ENCODE data around the gene TACSTD2. TPM values are rescaled to one million over a fixed set of nuclear protein-coding genes. Genes with fewer than 3 reads are reported as not detected.

The TACSTD2 gene
- total RNA-seq, 1 experiment from 2014 or later: 12.2 TPM

- Histone ChIP-seq H4K20me1 (ENCODE audit: insufficient read depth) (no peaks in the 10 kb centered on the region), H3K9me2 (ENCODE audit: insufficient read depth) (no peaks in the 10 kb centered on the region), H3K27me3 (ENCODE audit: insufficient read depth, low read length) (no peaks in the 10 kb centered on the region), H3K4me3 (replicated peaks in 1 of 2; ENCODE audit: low read depth in 1 of 2, low read length in 2 of 2) (no peak overlapping the region), H2AFZ (ENCODE audit: low read depth, low read length, poor library complexity, severe bottlenecking) (no peak overlapping the region), H3K4me1 (ENCODE audit: control insufficient read depth in 1 of 2, insufficient read depth in 2 of 2, low read length in 2 of 2) (peaks cover 11 to 25% of the 10 kb centered on the region in 2 experiments), H3K9me3 (ENCODE audit: control insufficient read depth in 1 of 2, insufficient read depth in 1 of 2, low read depth in 1 of 2, low read length in 2 of 2) (no peaks in the 10 kb centered on the region), H3K36me3 (ENCODE audit: control insufficient read depth in 1 of 2, insufficient read depth in 2 of 2, low read length in 2 of 2) (no peaks in the 10 kb centered on the region), H3K4me2 (ENCODE audit: low read length) (no peak overlapping the region), H3K79me2 (ENCODE audit: insufficient read depth, low read length) (no peaks in the 10 kb centered on the region), H3K9ac (ENCODE audit: low read length) (no peak overlapping the region), H3K27ac (ENCODE audit: low read depth, low read length) (no peak overlapping the region)
- no peak for ATAC-seq
- CTCF ChIA-PET: no interaction called here
- no TSS peak for BruUV-seq (replicated peaks)
- no peak for DNase-seq (ENCODE audit: low read depth, low spot score)
- POLR2A ChIA-PET: no interaction called here
- intact Hi-C loops (cut with micrococcal nuclease): no loop called here
- TF ChIP-seq EZH2 (IDR thresholded peaks at IDR 0.05) (no peak), EZH2phosphoT487 (IDR thresholded peaks at IDR 0.05; ENCODE audit: borderline replicate concordance) (no peak), SIN3A (IDR thresholded peaks at IDR 0.05; ENCODE audit: low read depth) (no peak), ELF1 (IDR thresholded peaks at IDR 0.05; ENCODE audit: borderline replicate concordance, low read depth) (no peak), CBX3 (IDR thresholded peaks at IDR 0.05; ENCODE audit: low read depth) (no peak), SRF (IDR thresholded peaks at IDR 0.05; ENCODE audit: low read depth) (no peak), TCF7L2 (IDR thresholded peaks at IDR 0.05; ENCODE audit: borderline replicate concordance, extremely low read depth, insufficient read depth, insufficient read length) (no peak), JUND (IDR thresholded peaks at IDR 0.05) (no peak), POLR2AphosphoS5 (IDR thresholded peaks at IDR 0.05; ENCODE audit: low read depth, low read length) (no peak), RAD21 (IDR thresholded peaks at IDR 0.05; ENCODE audit: low read depth) (no peak), EGR1 (IDR thresholded peaks at IDR 0.05; ENCODE audit: low read depth) (no peak), FOSL1 (IDR thresholded peaks at IDR 0.05; ENCODE audit: low read depth) (no peak), CEBPB (IDR thresholded peaks at IDR 0.05; ENCODE audit: low read depth) (no peak), REST (IDR thresholded peaks at IDR 0.05; ENCODE audit: low read depth) (no peak), ZFX (IDR thresholded peaks at IDR 0.05) (no peak)
- TF ChIP-seq, protein P1, sequence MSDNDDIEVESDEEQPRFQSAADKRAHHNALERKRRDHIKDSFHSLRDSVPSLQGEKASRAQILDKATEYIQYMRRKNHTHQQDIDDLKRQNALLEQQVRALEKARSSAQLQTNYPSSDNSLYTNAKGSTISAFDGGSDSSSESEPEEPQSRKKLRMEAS (IDR thresholded peaks at IDR 0.05): no peak
- TF ChIP-seq, protein P2, sequence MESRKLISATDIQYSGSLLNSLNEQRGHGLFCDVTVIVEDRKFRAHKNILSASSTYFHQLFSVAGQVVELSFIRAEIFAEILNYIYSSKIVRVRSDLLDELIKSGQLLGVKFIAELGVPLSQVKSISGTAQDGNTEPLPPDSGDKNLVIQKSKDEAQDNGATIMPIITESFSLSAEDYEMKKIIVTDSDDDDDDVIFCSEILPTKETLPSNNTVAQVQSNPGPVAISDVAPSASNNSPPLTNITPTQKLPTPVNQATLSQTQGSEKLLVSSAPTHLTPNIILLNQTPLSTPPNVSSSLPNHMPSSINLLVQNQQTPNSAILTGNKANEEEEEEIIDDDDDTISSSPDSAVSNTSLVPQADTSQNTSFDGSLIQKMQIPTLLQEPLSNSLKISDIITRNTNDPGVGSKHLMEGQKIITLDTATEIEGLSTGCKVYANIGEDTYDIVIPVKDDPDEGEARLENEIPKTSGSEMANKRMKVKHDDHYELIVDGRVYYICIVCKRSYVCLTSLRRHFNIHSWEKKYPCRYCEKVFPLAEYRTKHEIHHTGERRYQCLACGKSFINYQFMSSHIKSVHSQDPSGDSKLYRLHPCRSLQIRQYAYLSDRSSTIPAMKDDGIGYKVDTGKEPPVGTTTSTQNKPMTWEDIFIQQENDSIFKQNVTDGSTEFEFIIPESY (IDR thresholded peaks at IDR 0.05; ENCODE audit: extremely low read depth, insufficient replicate concordance, low read length): no peak
- RAD21 ChIA-PET (ENCODE audit: low non-redundant PET in 1 of 2, low total read pairs in 2 of 2, uncharacterized antibody in 2 of 2, unreplicated experiment in 2 of 2): no interaction called here
Observed at GRCh38 chr1:58597076-58597475, 20.0 kb upstream of the TACSTD2 start.
